NCI-H460 (cell line): ENCODE measurements around the gene GALNT18. TPM values are rescaled to one million over a fixed set of nuclear protein-coding genes. Genes with fewer than 3 reads are reported as not detected.

Experiments used
- DNase-seq: peaks from one replicate; pipeline ENCODE4 v3.0.0-alpha.2; 2016; ENCODE audit warnings: low read depth; ENCODE audit errors: extremely low read depth
- total RNA-seq: library from RNA; depleted of rRNA; stranded (reverse); fragments of >200 nt; shearing (Covaris generic); gene quantifications from 2 replicates; pipeline ENCODE4 v1.2.3, GENCODE V29; 2014

The GALNT18 gene
- total RNA-seq, 1 experiment from 2014 or later, result 4.6 TPM

- DNase-seq, result no peak
Observed at GRCh38 chr11:11416917-11417316, 204.9 kb downstream of the GALNT18 start.

GRCh38 chr11:11416502-11416901 is 205.3 kb downstream of the GALNT18 start:
- no peak for DNase-seq

- no peak for DNase-seq
Observed at GRCh38 chr11:11415901-11416300, 205.9 kb downstream of the GALNT18 start.

GRCh38 chr11:11414996-11415395 is 206.8 kb downstream of the GALNT18 start:
- DNase-seq, result no peak

- no peak for DNase-seq
Observed at GRCh38 chr11:11413776-11414175, 208.0 kb downstream of the GALNT18 start.

GRCh38 chr11:11411401-11411985 is 210.3 kb downstream of the GALNT18 start:
- DNase-seq, result no peak

- DNase-seq, result no peak
Observed at GRCh38 chr11:11409901-11410300, 211.9 kb downstream of the GALNT18 start.

- no peak for DNase-seq
Observed at GRCh38 chr11:11409224-11409623, 212.6 kb downstream of the GALNT18 start.

- no peak for DNase-seq
Observed at GRCh38 chr11:11408436-11409221, 213.2 kb downstream of the GALNT18 start.

- no peak for DNase-seq
Observed at GRCh38 chr11:11407763-11408084, 214.1 kb downstream of the GALNT18 start.

GRCh38 chr11:11407065-11407762 is 214.6 kb downstream of the GALNT18 start:
- no peak for DNase-seq

- DNase-seq, result no peak
Observed at GRCh38 chr11:11406652-11407051, 215.2 kb downstream of the GALNT18 start.

- no peak for DNase-seq
Observed at GRCh38 chr11:11403763-11404725, 217.8 kb downstream of the GALNT18 start.

GRCh38 chr11:11401960-11402535 is 219.8 kb downstream of the GALNT18 start:
- DNase-seq, result no peak

- DNase-seq, result peak; percentile 3
Observed at GRCh38 chr11:11400635-11401232, 221.1 kb downstream of the GALNT18 start.

- no peak for DNase-seq
Observed at GRCh38 chr11:11400121-11400520, 221.7 kb downstream of the GALNT18 start.

GRCh38 chr11:11397781-11398180 is 224.0 kb downstream of the GALNT18 start:
- DNase-seq, result no peak

- no peak for DNase-seq
Observed at GRCh38 chr11:11397036-11397415, 224.8 kb downstream of the GALNT18 start.

- DNase-seq, result no peak
Observed at GRCh38 chr11:11396301-11397035, 225.3 kb downstream of the GALNT18 start.
